Transverse colon (tissue), 4 donors: ENCODE results near the gene MTHFSD.

Experiments used
- EP300 ChIP-seq: sonication (generic); formaldehyde crosslinking; IDR thresholded peaks from one replicate; pipeline ENCODE4 v1.6.1; 2017; ENCODE audit warnings: antibody characterized with exemption, low read depth
- POLR2A ChIP-seq: fragments of 450-650 bp; IDR thresholded peaks from one replicate; pipeline ENCODE4 v1.6.1; 2016; ENCODE audit warnings: antibody characterized with exemption, mild to moderate bottlenecking, moderate library complexity
- POLR2AphosphoS5 ChIP-seq, 3 donors: sonication (generic); formaldehyde crosslinking; IDR thresholded peaks; one replicate each; pipeline ENCODE4 v1.6.1; 2016; ENCODE audit warnings: antibody characterized with exemption in 3 of 3
- TF ChIP-seq, protein P1 (sequence below), 5 experiments: fragments of 200-600 bp in 3 of 5; fragments of 450-650 bp in 2 of 5; sonication (generic) in 3 of 5; IDR thresholded peaks; 1 replicate in 2 of 5; 2 replicates in 3 of 5; pipeline ENCODE4 v1.5.1; 2016 to 2017; ENCODE audit warnings: antibody characterized with exemption in 5 of 5, inconsistent platforms in 3 of 5, mild to moderate bottlenecking in 2 of 5, moderate library complexity in 1 of 5

DNA sequence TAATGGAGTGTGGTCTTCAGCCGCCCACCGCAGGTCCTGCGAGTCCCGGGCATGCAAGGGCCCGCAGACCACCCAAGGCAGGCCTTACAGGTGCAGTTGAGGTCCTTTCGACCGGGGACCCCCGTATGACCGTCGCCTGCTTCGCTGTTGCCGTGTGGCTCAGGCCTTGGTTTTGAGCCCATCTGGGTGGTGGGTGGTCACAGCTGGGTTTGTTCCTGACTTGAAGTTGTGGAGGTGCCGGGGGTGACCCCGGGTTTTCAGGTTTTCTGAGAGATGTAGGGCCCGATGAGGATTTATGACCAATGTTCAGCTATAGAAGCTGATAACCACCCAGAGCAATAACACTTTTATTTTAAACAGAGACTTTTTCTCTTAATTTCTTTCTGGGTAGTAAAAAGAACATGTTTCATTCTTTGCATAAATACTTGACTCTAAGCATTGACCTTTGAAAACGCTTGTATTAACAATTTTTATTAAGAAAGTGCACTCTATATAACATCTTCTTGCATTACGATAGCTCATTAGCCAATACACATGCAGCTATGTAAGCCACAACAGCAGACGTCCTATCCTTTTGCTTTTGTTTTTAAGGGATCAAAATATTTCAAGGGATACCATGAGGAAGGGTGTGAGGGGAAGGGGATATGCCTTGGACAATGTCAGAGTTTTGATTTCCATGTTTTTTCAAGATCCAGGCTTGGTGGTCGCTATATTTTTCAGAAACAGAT, 25.2 kb upstream of the MTHFSD start:
- no peak for TF ChIP-seq EP300
- TF ChIP-seq, protein P1, sequence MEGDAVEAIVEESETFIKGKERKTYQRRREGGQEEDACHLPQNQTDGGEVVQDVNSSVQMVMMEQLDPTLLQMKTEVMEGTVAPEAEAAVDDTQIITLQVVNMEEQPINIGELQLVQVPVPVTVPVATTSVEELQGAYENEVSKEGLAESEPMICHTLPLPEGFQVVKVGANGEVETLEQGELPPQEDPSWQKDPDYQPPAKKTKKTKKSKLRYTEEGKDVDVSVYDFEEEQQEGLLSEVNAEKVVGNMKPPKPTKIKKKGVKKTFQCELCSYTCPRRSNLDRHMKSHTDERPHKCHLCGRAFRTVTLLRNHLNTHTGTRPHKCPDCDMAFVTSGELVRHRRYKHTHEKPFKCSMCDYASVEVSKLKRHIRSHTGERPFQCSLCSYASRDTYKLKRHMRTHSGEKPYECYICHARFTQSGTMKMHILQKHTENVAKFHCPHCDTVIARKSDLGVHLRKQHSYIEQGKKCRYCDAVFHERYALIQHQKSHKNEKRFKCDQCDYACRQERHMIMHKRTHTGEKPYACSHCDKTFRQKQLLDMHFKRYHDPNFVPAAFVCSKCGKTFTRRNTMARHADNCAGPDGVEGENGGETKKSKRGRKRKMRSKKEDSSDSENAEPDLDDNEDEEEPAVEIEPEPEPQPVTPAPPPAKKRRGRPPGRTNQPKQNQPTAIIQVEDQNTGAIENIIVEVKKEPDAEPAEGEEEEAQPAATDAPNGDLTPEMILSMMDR (IDR thresholded peaks at IDR 0.05), result no peak
- TF ChIP-seq POLR2A, result no peak
- no peak for TF ChIP-seq POLR2AphosphoS5 (IDR thresholded peaks at IDR 0.05)
